Measurements from ENCODE around the gene PLD3.
"Not testable (repeated sequence)": the region's sequence is repeated elsewhere in the genome, so short reads cannot be mapped to it uniquely, and the experiment has no call there.

PLD3 gene

DNA sequence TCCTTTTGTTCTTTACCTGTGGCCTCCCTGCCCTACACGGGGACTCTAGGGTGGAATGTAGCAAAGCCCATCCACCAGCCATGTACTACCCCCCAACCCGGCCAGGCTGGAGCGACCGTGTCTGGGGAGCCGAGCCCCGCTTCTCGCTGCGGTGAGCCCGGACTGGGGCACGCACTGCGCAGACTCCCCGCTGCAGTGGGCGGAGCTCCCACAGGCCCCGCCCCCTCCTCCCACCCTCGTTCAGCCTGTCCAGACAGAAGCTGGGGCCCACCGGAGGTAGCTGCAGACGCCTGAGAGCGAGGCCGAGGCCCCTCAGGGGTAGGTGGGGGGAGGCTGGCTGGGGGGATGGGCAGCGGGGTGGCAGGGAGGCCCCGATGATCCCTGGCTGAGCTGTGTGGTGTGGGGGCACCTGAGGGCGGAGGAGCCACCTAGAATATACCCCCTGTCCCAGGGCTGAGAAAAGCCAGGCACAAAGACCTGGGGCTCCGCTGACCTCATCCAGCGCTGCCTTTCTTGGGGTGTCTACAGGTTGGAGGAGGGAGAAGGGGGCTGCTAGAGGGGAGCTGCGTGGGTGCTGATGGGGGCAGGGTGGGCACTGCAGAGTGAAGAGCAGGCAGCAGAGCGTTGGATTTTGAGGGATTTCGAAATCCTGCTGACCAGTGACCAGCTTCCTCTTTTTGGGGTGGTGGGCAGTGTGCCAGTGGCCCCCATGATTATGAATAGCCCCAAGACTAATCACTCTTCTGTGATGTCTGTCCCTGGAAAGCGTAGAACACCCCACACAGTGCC, 17.3 kb downstream of the PLD3 start:
- H3K4me3 ChIP-seq (ENCODE audit: low read depth, low read length), result peak overlapping the region; percentile 34
- H3K36me3 ChIP-seq, result peaks cover 5% of the 10 kb centered on the region
- H3K27ac ChIP-seq, result peak overlapping the region; percentile 39
- H3K27me3 ChIP-seq (ENCODE audit: insufficient read depth, low read depth, severe bottlenecking), result no peaks in the 10 kb centered on the region
- H3K9me3 ChIP-seq (ENCODE audit: severe bottlenecking), result no peaks in the 10 kb centered on the region
- no peak for TF ChIP-seq CTCF (IDR thresholded peaks at IDR 0.05; ENCODE audit: low read depth, low read length)
- DNase-seq, result peak; percentile 80

GRCh38 chr19:40366697-40367561, 18.4 kb downstream of the PLD3 start:
- Histone ChIP-seq H3K36me3 (peaks cover 5% of the 10 kb centered on the region), H3K9me3 (ENCODE audit: severe bottlenecking) (no peaks in the 10 kb centered on the region), H3K27me3 (ENCODE audit: insufficient read depth, low read depth, severe bottlenecking) (no peaks in the 10 kb centered on the region), H3K27ac (no peak overlapping the region; the same call in 1 of the 2 replicates), H3K4me3 (ENCODE audit: low read depth, low read length) (no peak overlapping the region)
- peak; percentile 35 for DNase-seq
- TF ChIP-seq CTCF (IDR thresholded peaks at IDR 0.05; ENCODE audit: low read depth, low read length), result 0 out of 2 replicates have a peak, but pooled peaks have one; percentile 4

DNA sequence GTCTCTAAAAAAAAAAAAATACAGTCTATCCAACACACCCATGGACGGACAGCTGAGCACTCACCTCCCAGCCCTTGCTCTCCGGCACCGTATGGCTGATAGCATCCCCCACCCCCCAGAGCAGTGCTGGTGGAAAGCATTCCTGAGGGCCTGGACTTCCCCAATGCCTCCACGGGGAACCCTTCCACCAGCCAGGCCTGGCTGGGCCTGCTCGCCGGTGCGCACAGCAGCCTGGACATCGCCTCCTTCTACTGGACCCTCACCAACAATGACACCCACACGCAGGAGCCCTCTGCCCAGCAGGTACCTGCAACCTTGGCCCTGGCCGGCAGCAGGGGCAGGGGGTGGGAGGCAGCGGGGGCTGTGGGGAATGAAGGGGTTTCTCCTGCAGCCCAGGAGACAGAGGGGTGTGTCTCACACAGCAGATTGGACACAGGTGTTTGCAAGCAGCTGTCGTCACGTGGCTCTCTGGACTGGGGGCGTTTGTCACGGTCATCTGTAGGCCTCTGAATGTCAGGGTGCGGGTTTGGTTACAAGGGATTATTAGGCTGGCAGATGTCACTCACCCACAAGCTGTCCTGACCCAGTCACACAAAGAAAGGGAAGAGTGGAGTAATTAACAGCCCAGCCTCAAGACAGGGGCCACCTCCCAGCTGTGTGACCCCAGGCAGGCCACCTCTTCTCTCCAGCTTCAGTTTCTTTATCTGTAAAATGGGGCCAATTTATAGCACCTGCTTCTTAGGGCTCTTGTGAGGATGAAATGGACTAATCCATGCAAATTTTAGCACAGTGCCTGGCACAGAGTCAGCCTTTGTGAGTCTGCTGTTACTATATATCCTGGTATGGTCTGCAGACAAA, 19.3 kb downstream of the PLD3 start:
- H3K36me3 ChIP-seq, result peaks cover 5% of the 10 kb centered on the region
- no peak for TF ChIP-seq CTCF (IDR thresholded peaks at IDR 0.05; ENCODE audit: low read depth, low read length)
- DNase-seq, result peak; percentile 63
- no peaks in the 10 kb centered on the region for H3K27me3 ChIP-seq (ENCODE audit: insufficient read depth, low read depth, severe bottlenecking)
- H3K4me3 ChIP-seq (ENCODE audit: low read depth, low read length), result no peak overlapping the region
- H3K27ac ChIP-seq, result peak overlapping the region; percentile 24
- H3K9me3 ChIP-seq (ENCODE audit: severe bottlenecking), result no peaks in the 10 kb centered on the region

- H3K27me3 ChIP-seq (ENCODE audit: insufficient read depth, low read depth, severe bottlenecking), result no peaks in the 10 kb centered on the region
- H3K36me3 ChIP-seq, result peaks cover 5% of the 10 kb centered on the region
- no peak for TF ChIP-seq CTCF (IDR thresholded peaks at IDR 0.05; ENCODE audit: low read depth, low read length)
- no peak for DNase-seq
- H3K4me3 ChIP-seq (ENCODE audit: low read depth, low read length), result no peak overlapping the region
- H3K27ac ChIP-seq, result no peak overlapping the region
- H3K9me3 ChIP-seq (ENCODE audit: severe bottlenecking), result no peaks in the 10 kb centered on the region
These were observed 21.3 kb downstream of the PLD3 start for GRCh38 chr19:40369797-40370196.

DNA sequence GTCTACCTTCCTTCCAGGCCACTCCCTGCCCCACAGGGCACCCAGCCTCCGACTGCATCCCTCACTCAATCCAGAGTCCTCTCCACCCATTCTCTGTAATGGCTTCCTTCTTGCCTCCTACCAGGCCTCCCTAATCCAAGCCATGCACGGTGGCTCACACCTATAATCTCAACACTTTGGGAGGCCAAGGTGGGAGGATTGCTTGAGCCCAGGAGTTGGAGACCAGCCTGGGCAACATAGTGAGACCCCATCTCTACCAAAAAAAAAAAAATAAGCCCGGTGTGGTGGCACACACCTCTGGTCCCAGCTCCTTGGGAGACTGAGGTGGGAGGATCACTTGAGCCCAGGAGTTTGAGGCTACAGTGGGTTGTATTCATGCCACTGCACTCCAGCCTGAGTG, 21.8 kb downstream of the PLD3 start:
- not testable (repeated sequence) for H3K4me3 ChIP-seq (ENCODE audit: low read depth, low read length); H3K27me3 ChIP-seq (ENCODE audit: insufficient read depth, low read depth, severe bottlenecking); DNase-seq; H3K36me3 ChIP-seq; H3K27ac ChIP-seq; H3K9me3 ChIP-seq (ENCODE audit: severe bottlenecking)

All from WERI-Rb-1 (cell line).